ENCODE measurements around the gene NDUFS7.
A peak's percentile ranks its signal among the peaks of the same experiment; 100 is the strongest.

The NDUFS7 gene

DNA sequence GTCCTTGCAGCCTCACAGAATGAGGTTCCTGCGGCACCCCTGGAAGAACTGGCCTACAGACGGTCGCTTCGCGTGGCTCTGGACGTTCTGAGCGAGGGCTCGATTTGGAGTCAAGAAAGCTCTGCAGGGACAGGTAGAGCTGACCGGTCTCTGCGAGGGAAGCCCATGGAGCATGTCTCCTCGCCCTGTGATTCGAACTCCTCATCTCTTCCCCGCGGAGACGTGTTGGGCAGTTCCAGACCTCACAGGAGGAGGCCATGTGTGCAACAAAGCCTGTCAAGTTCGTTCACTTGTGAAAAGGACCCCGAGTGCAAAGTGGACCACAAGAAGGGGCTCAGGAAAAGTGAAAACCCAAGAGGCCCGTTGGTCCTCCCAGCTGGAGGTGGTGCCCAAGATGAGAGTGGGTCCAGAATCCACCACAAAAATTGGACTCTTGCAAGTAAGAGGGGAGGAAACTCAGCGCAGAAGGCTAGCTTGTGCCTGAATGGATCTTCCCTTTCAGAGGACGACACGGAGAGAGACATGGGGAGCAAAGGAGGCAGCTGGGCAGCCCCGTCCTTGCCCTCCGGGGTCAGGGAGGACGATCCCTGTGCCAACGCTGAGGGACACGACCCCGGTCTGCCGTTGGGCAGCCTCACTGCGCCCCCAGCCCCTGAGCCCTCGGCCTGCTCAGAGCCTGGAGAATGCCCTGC, 23.4 kb upstream of the NDUFS7 start:
- no peak overlapping the region; the same call in 1 of the 2 replicates for H3K4me3 ChIP-seq (ENCODE audit: low read depth, low read length)
- TF ChIP-seq, protein P1, sequence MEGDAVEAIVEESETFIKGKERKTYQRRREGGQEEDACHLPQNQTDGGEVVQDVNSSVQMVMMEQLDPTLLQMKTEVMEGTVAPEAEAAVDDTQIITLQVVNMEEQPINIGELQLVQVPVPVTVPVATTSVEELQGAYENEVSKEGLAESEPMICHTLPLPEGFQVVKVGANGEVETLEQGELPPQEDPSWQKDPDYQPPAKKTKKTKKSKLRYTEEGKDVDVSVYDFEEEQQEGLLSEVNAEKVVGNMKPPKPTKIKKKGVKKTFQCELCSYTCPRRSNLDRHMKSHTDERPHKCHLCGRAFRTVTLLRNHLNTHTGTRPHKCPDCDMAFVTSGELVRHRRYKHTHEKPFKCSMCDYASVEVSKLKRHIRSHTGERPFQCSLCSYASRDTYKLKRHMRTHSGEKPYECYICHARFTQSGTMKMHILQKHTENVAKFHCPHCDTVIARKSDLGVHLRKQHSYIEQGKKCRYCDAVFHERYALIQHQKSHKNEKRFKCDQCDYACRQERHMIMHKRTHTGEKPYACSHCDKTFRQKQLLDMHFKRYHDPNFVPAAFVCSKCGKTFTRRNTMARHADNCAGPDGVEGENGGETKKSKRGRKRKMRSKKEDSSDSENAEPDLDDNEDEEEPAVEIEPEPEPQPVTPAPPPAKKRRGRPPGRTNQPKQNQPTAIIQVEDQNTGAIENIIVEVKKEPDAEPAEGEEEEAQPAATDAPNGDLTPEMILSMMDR (IDR thresholded peaks at IDR 0.05; ENCODE audit: low read depth, low read length): no peak

DNA sequence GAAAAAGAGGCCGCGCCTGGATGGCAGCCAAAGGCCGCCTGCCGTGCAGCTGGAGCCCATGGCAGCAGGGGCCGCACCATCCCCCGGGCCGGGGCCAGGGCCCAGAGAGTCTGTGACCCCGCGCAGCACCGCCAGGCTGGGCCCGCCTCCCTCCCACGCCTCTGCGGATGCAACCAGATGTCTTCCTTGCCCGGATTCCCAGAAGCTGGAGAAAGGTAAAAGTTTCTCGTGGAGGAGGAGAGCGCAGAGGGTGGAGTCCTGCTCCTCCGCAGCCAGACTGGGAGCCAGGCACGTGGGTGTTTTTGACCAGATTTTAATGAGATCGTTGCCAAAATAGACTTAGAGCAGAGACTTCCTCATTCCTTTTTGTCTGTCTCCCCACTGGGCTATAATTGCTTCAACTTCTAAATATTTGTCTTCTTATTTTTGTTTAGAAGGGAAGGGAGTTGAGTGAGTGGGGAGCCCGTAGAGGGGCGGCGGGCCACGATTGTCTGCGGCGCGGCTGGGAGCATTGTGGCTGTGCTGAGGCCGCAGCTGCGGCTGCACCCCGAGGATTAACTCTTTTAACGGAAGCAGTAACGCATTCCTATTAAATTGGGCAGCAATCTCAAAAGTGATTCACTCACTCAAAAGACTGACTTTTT, 22.8 kb upstream of the NDUFS7 start:
- TF ChIP-seq, protein P1 (IDR thresholded peaks at IDR 0.05; ENCODE audit: low read depth, low read length): no peak
- H3K4me3 ChIP-seq (ENCODE audit: low read depth, low read length): peak overlapping the region; percentile 43

DNA sequence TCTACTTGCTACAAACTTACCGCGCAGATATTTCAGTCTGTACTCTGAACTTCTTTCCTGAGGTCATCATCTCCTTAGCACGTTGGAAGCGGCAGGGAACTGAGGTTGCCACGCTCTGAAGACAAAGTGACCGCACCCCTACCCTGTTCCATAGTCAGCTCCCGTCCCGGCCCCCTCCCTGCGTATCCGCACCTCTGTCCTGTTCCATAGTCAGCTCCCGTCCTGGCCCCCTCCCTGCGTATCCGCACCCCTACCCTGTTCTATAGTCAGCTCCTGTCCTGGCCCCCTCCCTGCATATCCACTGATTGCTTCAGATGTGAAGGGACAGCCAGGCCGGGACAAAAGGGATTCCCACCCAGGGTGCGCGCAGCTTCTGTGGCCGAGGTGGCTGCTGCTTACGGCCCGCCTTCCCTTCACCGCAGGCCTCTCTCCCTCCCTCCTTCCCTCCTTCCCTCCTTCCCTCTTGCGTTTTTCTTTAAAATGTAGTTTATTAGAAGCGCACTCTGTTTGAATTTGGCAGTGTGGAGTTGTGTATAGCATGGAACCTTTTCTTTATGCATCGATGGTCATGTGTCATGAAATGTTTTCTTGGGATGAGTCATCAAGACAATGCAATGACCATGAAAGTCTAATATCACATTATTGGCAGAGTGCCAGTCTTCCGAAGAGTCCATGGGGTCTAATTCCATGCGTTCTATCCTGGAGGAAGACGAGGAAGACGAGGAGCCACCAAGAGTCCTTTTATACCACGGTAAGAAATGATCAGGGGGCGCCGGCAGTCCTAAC, 21.9 kb upstream of the NDUFS7 start:
- TF ChIP-seq, protein P1 (IDR thresholded peaks at IDR 0.05; ENCODE audit: low read depth, low read length): no peak
- peak overlapping the region; percentile 43 for H3K4me3 ChIP-seq (ENCODE audit: low read depth, low read length)

DNA sequence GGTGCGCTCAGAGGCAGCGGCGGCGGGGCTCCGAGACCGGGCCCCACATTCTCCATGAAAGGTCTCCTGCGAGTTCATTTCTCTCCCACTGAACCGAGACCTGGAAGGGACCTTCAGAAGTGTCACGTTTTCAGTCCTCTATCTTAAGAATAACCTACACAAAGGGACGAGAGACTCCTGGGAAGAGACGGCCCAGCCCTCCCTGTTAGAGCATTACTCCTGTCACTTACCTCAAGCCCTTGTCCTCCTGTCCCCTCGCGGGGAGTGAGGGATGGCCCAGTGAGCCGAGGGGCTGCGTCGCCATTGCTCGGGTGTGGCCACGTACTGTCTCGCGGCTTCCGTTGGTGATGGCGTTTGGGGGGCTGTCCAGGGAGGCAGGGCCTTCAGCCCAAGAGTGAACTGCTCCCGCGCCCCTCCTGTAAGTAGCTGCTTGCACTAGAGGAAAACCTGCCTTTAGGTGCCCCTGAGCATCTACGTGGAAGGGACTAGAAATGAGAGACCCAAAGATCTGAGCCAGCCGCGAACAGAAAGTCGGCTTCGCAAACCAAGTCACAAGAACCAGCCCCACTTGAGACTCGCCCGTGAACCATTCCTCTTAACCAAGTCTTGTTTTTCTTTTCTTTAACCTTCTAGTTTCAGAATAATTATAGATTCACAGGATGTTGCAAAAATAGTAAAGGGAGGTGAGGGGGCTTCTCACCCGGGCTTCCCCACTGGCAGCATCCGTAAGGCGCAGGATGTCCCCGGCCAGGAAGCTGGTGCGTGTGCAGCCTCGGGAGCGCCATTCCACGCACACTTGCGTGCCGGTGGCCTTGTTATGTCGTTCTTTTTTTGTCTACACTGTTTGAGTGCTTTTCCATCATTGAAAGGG, 21.1 kb upstream of the NDUFS7 start:
- TF ChIP-seq, protein P1 (IDR thresholded peaks at IDR 0.05; ENCODE audit: low read depth, low read length): no peak
- no peak overlapping the region for H3K4me3 ChIP-seq (ENCODE audit: low read depth, low read length)

- TF ChIP-seq, protein P1 (IDR thresholded peaks at IDR 0.05; ENCODE audit: low read depth, low read length): no peak
- H3K4me3 ChIP-seq (ENCODE audit: low read depth, low read length): no peak overlapping the region
Measured at GRCh38 chr19:1363599-1363998, 20.1 kb upstream of the NDUFS7 start.

DNA sequence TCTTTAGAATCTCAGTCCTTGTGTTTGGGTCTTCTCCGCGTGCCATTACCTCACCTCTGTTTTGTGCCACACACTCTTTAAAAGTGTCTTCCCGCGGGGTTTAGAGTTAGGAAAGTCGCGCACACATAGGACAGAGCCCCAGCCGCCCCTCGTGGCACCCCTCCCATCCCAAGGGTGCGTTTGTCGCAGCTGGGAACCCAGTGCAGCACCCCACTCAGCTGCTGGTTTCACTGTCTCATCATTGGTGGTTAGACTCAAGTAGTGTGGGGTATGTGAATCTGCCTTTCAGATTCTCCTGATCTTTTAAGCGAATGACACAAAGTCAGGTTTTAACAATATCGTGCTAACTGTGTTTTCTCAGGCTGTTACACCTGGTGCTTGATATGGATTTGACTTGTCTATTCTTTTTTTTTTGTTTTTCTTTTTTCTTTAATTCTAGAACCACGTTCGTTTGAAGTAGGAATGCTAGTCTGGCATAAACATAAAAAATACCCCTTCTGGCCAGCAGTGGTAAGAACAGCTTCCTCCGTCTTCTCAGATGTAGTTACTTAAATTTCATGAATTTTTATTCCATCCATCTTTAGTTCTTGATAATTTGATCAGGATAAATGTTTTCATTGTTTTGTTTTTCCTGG, 19.5 kb upstream of the NDUFS7 start:
- TF ChIP-seq, protein P1 (IDR thresholded peaks at IDR 0.05; ENCODE audit: low read depth, low read length): no peak
- no peak overlapping the region for H3K4me3 ChIP-seq (ENCODE audit: low read depth, low read length)
